Fibroblast of peridontal ligament (primary cell): ENCODE measurements around the gene SLC44A3.
"Not testable (repeated sequence)": the region's sequence is repeated elsewhere in the genome, so short reads cannot be mapped to it uniquely, and the experiment has no call there.

Experiments used
- DNase-seq: peaks from one replicate; pipeline ENCODE4 v3.0.0-alpha.2; 2010; ENCODE audit errors: extremely low read depth

The SLC44A3 gene

DNA sequence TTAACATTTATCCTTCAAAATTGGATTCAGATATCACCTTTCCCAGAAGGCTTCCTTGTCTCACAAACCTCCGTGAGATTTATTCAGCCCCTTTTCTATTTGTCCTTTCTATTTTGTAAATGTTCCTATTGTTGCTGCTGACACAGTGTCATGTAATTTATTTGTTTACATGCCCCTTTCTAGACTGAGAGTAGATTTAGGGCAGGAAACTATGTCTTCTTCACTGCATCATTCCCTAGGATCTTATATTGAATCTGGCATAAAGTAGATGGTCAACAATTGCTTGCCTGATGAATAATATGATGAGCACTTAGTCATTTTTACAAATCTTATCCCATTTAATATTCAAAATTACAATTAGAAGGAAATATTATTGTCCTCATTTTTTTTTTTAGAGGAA, 114.9 kb downstream of the SLC44A3 start:
- DNase-seq, result no peak

DNA sequence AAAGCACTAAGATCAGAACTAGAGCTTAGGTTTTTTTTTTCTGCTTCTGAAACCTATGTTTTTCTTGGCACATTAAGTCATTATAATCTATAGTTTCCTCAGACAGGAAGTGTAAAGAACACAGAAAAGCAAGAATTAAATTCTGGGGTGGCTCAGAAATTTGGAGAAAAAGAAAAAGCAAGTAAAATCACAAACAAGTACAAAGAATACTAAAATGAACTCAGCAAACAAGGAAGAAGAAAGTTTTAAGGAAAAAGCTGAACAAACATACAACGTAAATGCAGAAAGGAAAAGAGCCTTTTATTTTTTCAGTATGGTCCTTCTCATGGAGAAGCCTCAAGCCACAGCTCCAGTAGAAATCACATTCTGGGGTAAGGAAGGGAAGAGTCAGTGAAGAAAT, 115.3 kb downstream of the SLC44A3 start:
- DNase-seq, result no peak

- no peak for DNase-seq
These were observed 116.9 kb downstream of the SLC44A3 start for GRCh38 chr1:94936861-94937620.

- no peak for DNase-seq
These were observed 117.7 kb downstream of the SLC44A3 start for GRCh38 chr1:94937820-94938219.

- no peak for DNase-seq
These were observed 120.6 kb downstream of the SLC44A3 start for GRCh38 chr1:94940738-94941137.

DNA sequence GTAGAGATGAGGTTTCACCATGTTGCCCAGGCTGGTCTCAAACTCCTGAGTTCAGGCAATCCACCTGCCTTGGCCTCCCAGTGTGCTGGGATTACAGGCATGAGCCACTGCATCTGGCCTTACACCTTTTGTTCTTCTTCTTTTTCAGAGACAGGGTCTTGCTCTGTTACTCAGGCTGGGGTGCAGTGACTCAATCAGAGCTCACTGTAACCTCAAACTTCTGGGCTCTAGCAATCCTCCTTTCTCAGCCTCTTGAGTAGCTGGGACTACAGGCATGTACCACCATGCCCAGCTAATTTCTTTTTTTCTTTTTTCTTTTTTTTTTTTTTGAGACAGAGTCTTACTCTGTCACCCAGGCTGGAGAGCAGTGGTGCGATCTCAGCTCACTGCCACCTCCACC, 121.3 kb downstream of the SLC44A3 start:
- DNase-seq, result not testable (repeated sequence)

GRCh38 chr1:94942171-94943128, 122.3 kb downstream of the SLC44A3 start:
- no peak for DNase-seq
